NCI-H187 treated with DMSO at 0.1 percent for 48 hours (cell line): ENCODE measurements around the gene ADH1C.
"Not testable (repeated sequence)": the region's sequence is repeated elsewhere in the genome, so short reads cannot be mapped to it uniquely, and the experiment has no call there.

Experiments
- DNase-seq: peaks from one replicate; lab custom pipeline; 2025; lab: John Stamatoyannopoulos, UW

ADH1C gene

DNA sequence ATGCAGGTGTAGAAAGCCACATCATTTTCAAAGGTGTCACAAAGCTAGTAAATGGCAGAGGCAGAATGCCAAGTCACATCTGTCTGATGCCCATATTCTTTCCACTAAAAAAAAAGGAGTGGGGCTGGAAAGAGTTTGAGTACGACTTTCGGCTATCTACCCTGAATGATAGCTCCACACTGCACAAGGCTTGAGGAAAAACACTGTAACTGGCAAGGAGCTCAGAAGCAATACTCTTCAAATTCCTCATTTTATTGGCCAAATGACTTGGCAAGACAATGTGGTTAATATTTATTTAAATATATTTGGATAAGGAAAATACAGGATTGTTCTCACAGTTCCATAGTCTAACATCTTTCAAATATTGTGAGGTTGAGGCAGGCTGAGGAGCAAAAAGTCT, 5.4 kb upstream of the ADH1C start:
- no peak for DNase-seq

DNA sequence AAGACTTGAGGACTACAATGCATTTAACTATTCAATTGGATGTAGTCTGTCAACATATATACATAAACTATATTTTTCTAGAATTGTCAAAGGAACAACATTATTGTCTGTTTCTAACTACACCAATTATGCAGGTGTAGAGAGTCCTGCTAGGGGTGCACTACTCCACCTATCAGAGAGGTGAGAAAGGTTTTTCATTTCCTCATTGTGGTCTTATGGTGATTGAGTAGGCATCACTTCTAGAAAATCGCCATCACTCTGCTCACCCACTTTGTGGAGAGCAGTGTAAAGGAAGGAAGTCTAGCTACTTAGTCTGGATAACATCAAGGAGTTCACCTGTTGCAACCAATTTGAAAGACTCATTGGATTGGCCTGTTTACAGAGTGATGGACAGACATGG, 4.4 kb upstream of the ADH1C start:
- DNase-seq, result no peak

GRCh38 chr4:99356149-99356548, 3.6 kb upstream of the ADH1C start:
- not testable (repeated sequence) for DNase-seq

DNA sequence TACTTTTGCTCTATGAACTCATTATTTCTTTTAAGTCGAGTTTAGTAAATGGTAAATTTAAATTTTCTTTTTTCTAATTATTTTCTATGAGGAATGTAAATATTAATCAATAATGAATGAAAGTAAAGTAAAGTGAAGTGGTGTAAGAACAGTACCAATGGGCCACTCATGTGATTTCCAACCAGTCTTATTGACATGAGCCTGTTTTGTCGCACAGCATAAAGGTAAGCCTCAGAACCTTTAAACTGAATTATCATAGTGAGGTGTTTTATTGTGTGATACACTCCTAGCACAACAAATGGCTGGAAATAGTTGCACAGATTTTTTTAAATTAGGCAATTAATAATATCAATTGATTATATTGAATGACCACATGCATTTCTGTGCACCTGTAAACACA, 1.1 kb downstream of the ADH1C start:
- no peak for DNase-seq

DNA sequence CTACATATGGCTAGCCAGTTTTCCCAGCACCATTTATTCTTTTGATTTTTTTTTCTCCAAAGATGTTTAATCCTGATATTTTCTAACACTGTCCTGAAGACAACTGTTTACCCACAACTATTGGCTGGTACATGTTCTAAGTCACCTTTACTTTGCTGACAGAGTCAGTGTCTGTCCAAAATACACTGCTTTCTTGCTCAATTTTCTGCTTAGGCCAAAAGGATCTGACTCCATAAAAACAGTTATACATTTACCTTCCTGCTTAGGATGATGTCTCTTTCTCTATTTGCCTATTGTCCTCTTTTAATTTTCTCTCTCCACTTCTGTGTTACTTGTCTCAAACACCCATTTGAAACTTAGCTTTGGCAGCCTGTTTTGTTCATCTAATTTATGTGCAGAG, 3.2 kb downstream of the ADH1C start:
- no peak for DNase-seq

DNA sequence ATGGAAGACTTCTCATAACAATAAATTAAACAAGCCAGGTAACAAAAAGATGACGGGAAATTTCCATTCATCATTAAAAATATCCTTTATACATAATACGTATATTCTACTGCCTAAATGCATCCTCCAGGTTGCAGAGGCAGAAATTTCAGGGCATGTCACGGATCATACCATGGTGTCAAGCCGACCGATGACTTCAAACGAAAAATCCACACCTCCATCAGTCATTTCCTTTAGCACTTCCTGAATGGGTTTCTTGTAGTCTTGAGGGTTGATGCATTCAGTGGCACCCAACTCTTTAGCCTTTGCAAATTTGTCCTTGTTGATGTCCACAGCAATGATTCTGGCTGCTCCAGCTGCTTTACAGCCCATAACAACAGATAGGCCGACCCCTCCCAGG, 9.9 kb downstream of the ADH1C start:
- DNase-seq, result not testable (repeated sequence)

- no peak for DNase-seq
These were observed 11.1 kb downstream of the ADH1C start for GRCh38 chr4:99341426-99341825.

GRCh38 chr4:99339172-99339571, 13.4 kb downstream of the ADH1C start:
- DNase-seq, result no peak

DNA sequence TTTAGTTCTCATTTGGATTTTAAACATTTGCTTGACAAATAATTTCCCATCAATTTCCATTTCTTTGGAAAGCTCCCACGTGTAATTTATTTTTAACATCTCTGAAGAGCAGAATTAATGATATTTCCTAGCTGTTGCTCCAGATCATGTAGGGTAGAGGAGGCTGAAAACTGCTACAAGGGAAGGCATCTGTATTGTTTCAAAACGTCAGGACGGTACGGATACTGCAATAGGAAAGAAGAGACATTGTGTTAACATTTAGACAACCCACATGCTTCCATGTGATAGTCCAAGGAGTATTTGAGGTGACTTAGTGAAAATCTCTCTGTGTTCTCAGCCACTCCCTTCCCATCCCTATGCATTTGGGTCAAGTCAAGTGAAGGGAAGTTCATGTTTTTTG, 16.0 kb downstream of the ADH1C start:
- no peak for DNase-seq

DNA sequence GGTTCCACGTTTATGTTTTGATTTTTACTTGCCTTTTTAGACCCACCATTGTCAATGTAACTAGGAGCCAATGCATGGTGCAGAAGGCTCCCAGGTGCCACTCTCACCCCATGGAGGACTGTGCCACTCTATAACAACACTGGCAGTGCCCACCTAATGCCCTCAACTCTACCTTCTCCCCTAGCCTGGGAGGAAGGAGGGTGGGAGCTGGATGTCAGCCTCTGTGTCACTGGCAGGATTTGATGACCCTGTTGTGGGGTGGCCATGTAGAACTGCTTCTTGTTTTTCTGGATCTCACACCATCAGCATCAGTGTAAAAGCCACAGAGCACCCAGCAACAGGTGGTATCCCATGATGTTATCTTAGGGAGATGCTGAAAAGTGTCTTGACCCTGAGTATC, 17.7 kb downstream of the ADH1C start:
- no peak for DNase-seq

DNA sequence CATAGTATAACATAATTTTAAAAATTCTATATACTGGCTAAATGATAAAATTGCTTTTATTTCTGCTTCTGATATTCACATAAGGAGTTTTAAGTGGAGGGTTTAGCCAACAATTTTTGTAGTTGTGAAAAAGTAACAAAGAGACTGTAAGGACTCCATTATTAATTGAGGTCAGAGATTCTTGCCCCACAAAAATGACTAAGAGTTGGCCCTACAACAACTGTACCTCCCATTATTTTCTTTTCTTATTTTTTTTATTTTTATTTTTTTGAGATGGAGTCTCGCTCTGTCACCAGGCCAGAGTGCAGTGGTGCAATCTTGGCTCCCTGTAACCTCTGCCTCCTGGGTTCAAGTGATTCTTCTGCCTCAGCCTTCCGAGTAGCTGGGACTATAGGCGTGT, 21.9 kb downstream of the ADH1C start:
- no peak for DNase-seq

GRCh38 chr4:99329876-99330275, 22.7 kb downstream of the ADH1C start:
- no peak for DNase-seq

DNA sequence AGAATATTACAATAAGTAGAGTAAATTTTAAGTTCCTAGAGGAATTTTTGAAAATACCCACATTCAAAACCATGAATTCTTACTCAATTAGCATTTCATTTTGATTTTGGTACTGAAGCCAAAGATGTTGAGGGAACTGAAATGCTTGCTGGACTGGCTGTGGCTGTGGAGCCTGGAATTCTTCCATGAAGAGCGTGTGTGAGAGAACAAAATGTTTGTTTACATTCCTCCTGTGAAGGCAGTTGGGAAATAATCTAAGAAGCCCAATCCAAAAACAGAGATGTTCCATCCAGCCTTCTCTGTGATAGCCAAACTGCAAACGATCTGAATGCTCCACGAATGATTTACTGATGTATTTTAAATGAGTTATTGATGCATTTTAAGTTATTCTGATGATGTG, 27.6 kb downstream of the ADH1C start:
- no peak for DNase-seq

DNA sequence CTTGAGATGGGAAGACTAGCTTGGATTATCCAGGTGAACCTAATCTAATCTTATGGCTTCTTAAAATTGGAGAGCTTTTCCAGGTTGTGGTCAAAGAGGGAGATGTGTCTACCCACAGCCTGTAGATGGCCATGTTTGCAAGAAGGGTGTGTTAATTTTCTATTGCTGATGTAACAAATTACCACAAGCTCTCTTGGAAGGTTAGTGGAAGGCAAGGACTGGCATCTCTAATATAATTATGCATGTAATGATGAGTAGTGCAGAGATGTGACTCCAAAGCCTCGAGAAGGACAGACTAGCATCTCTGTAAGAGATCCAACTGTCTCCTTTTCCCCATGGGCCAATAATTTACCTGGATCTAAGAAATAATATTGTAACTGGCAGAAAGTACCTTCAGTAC, 28.2 kb downstream of the ADH1C start:
- DNase-seq, result no peak

GRCh38 chr4:99323756-99324155, 28.8 kb downstream of the ADH1C start:
- no peak for DNase-seq

DNA sequence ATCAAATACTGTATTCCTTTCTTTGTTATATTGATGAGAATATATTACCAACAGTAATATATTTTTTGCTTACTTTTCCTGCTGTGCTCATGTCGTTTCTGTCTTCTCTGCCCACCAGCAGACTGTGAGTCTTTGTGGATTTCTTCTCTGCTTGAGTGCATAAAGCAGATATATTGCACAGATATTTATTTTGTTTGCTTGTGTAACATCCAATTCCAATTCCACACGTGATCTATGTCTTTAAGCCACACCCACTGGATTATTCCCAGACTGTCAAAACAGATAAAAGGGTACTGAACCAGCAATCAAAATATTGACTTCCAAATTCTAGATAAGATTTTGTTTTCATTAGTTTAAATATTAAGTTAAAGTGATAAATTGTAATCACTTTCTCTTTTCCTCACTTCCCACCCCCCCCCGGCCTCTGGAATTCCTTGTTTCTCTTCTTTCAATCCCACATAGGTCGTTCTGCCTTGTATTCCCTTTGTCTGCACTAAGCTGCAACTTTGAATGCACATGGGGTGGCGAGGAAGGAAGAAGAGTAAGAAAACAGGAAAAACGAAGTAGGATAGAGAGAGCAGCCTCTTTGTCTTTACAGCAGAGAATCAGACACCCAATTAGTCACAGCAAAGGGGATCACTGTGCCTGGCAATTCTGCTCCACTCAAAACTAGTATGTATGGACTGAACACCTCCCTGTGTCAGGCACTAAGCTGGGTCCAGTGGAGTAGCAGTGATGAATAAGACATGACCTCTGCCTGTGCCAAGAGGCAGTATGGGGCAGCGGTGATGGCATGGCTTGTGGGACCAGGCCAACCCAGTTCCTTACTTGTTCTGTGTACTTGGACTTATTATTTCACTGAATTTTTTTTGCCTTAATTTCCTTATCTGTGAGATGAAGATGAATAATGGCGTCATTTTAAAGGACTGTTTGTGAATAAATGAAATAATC, 31.0 kb downstream of the ADH1C start, which contains the start of gene ADH1B:
TSS of gene ADH1B (minus strand) at position 161 of the 951 bp plus-strand sequence. CDS start at position 91, 70 bp downstream.
- no peak for DNase-seq

GRCh38 chr4:99317811-99318210, 34.7 kb downstream of the ADH1C start:
- DNase-seq, result not testable (repeated sequence)

DNA sequence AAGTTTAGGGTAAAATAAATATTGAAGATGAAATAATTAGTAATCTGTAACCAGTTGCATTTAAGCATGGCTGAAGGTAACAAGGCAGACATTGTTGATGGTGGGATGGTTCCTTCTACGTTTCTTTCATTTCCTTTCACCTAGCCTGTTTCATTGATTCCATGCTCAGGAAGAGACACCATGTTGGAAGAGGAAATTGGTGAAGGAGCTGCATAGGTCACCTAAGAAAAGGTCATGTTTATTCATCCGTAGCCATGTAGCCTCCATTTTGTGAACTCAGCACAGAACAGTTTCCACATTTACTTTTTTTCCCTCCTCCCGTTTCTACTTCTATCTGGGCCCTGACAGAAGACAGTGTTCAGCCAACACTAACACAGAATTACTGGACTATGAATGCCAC, 35.2 kb downstream of the ADH1C start:
- no peak for DNase-seq

- no peak for DNase-seq
These were observed 36.7 kb downstream of the ADH1C start for GRCh38 chr4:99315839-99316238.

DNA sequence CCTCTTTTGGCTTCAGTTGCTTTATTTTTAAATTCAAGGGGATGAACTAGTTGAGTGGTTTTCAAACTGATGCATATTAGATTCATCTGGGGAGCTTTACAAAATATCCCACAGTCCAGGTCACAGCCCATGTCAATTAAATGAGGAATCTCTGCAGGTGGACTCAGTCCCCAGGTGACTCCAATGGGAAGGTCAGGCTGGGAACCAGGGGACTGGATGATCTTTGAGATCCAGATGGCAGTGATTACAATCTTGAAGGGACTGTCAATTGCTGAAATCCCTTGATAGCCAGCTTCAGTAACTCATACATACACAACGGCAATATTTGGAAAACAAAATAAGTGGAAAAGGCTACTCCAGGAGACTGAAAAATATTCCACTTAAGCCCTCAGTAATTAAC, 38.3 kb downstream of the ADH1C start:
- DNase-seq, result no peak

DNA sequence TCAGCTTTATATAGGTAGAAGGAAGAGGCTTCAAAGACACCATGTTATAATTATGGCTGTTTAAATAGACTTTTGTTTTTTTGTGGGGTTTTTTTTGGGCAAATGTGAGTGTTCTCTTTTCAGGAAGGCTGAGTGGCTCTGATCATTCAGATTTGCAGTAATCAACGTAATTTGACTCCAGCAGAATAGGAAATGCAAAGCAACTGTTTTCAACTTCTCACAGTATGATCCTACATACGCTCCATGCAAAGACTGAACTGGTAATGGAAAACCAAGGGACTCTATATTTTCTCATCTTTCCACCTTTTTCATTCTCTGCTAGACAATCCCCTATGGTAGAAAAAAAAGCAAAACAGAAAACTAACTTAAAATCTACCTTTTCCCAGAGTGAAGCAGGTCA, 42.2 kb downstream of the ADH1C start:
- no peak for DNase-seq

- DNase-seq, result no peak
These were observed 46.7 kb downstream of the ADH1C start for GRCh38 chr4:99305638-99306400.
